CD14-positive monocyte (primary cell): Measurements from ENCODE around the gene AQP10. TPM values are rescaled to one million over a fixed set of nuclear protein-coding genes. Genes with fewer than 3 reads are reported as not detected.

ENCODE experiments used
- DNase-seq, 3 donors: peaks; one replicate each; pipeline ENCODE4 v3.0.0-alpha.2; 2011 to 2022
- H2AFZ ChIP-seq: 2 replicates; pipeline ENCODE4 v1.6.0; 2012; ENCODE audit warnings: mild to moderate bottlenecking, low read depth, low read length, inconsistent platforms; ENCODE audit not compliant: insufficient read depth, poor library complexity, severe bottlenecking
- H3K27ac ChIP-seq, 2 donors: 1 replicate in 1 of 2; 2 replicates in 1 of 2; pipeline ENCODE4 v1.5.1; 2012 to 2013; ENCODE audit warnings: low read length in 2 of 2, control low read depth in 1 of 2, inconsistent platforms in 1 of 2, low read depth in 1 of 2, mild to moderate bottlenecking in 1 of 2
- H3K27me3 ChIP-seq, 2 donors: one replicate each; pipeline versions ENCODE4 v1.6.0 to v1.6.1; 2011 to 2013; ENCODE audit warnings: low read length in 2 of 2; ENCODE audit not compliant: control insufficient read depth in 2 of 2, insufficient read depth in 2 of 2
- H3K36me3 ChIP-seq, 2 donors: replicated peaks in 1 of 2; 1 replicate in 1 of 2; 2 replicates in 1 of 2; pipeline versions ENCODE4 v1.5.1 to v1.6.1; 2012 to 2013; ENCODE audit warnings: low read length in 2 of 2, control low read depth in 1 of 2, inconsistent platforms in 1 of 2, mild to moderate bottlenecking in 1 of 2; ENCODE audit not compliant: insufficient read depth in 2 of 2, control insufficient read depth in 1 of 2
- H3K4me1 ChIP-seq, 2 donors: 1 replicate in 1 of 2; 2 replicates in 1 of 2; pipeline versions ENCODE4 v1.5.1 to v1.6.1; 2012 to 2013; ENCODE audit warnings: low read length in 2 of 2, control low read depth in 1 of 2, inconsistent platforms in 1 of 2, mild to moderate bottlenecking in 1 of 2, moderate library complexity in 1 of 2; ENCODE audit not compliant: insufficient read depth in 2 of 2, control insufficient read depth in 1 of 2
- H3K4me2 ChIP-seq: replicated peaks from 2 replicates; pipeline ENCODE3; 2012; ENCODE audit warnings: low read length, moderate library complexity, mild to moderate bottlenecking; ENCODE audit not compliant: poor library complexity, severe bottlenecking; ENCODE audit errors: extremely low read depth
- H3K4me3 ChIP-seq, 3 experiments: fragments of 200-600 bp in 1 of 3; sonication (generic) in 1 of 3; replicated peaks in 1 of 3; 1 replicate in 2 of 3; 2 replicates in 1 of 3; pipeline ENCODE4 v1.5.1; 2011 to 2013; ENCODE audit warnings: low read length in 3 of 3, mild to moderate bottlenecking in 3 of 3, control low read depth in 2 of 3, low read depth in 2 of 3, inconsistent platforms in 1 of 3, moderate library complexity in 1 of 3
- H3K79me2 ChIP-seq: 2 replicates; pipeline ENCODE4 v1.6.0; 2012; ENCODE audit warnings: mild to moderate bottlenecking, control low read depth, inconsistent platforms, low read length, moderate library complexity; ENCODE audit not compliant: insufficient read depth
- H3K9ac ChIP-seq: 2 replicates; pipeline ENCODE4 v1.6.0; 2017; ENCODE audit warnings: low read length, mild to moderate bottlenecking; ENCODE audit not compliant: insufficient read depth, poor library complexity, severe bottlenecking
- H3K9me3 ChIP-seq, 2 donors: replicated peaks in 1 of 2; 1 replicate in 1 of 2; 2 replicates in 1 of 2; pipeline versions ENCODE4 v1.5.1 to v1.6.1; 2012 to 2013; ENCODE audit warnings: low read length in 2 of 2, control low read depth in 1 of 2; ENCODE audit not compliant: control insufficient read depth in 1 of 2, insufficient read depth in 1 of 2
- H4K20me1 ChIP-seq: 2 replicates; pipeline ENCODE4 v1.6.0; 2012; ENCODE audit warnings: mild to moderate bottlenecking, low read length, control low read depth, moderate library complexity; ENCODE audit not compliant: insufficient read depth
- H3K27ac Mint-ChIP-seq, 7 donors: one replicate each; pipeline ENCODE4 v1.8.0; 2020; ENCODE audit warnings: mild to moderate bottlenecking in 7 of 7, mixed read lengths in 7 of 7, moderate library complexity in 6 of 7, inconsistent platforms in 2 of 7
- H3K27me3 Mint-ChIP-seq, 3 donors: one replicate each; pipeline ENCODE4 v1.8.0; 2021 to 2022; ENCODE audit warnings: low read depth in 3 of 3, mild to moderate bottlenecking in 3 of 3, mixed read lengths in 3 of 3, moderate library complexity in 3 of 3, inconsistent platforms in 1 of 3
- H3K36me3 Mint-ChIP-seq, 2 donors: one replicate each; pipeline ENCODE4 v1.8.0; 2020; ENCODE audit warnings: mixed read lengths in 2 of 2, inconsistent platforms in 1 of 2, mild to moderate bottlenecking in 1 of 2
- H3K4me1 Mint-ChIP-seq: one replicate; pipeline ENCODE4 v1.8.0; 2020; ENCODE audit warnings: mild to moderate bottlenecking, mixed read lengths
- H3K4me3 Mint-ChIP-seq, 2 donors: one replicate each; pipeline ENCODE4 v1.8.0; 2020; ENCODE audit warnings: mild to moderate bottlenecking in 2 of 2, mixed read lengths in 2 of 2, moderate library complexity in 1 of 2
- H3K9me3 Mint-ChIP-seq, 7 donors: one replicate each; pipeline ENCODE4 v1.8.0; 2020 to 2022; ENCODE audit warnings: mixed read lengths in 7 of 7, mild to moderate bottlenecking in 6 of 7, moderate library complexity in 6 of 7, inconsistent platforms in 2 of 7
- CTCF ChIP-seq: fragments of 200-600 bp; IDR thresholded peaks from one replicate; pipeline ENCODE4 v1.8.0; 2022; ENCODE audit warnings: antibody characterized with exemption, mild to moderate bottlenecking
- WGBS: methylation state at CpG from one replicate; pipeline ENCODE4 v1.1.5; 2013; ENCODE audit warnings: missing lambda C conversion rate; ENCODE audit not compliant: insufficient coverage; 5-methylcytosine and 5-hydroxymethylcytosine counted together
- intact Hi-C, 2 donors: fragments of 100-400 bp; cut with micrococcal nuclease; formaldehyde crosslinking; loops; one replicate each; pipeline versions ENCODE4 v1.15.0 to v1.15.1; 2023
- polyA plus RNA-seq, 3 donors: library from polyadenylated mRNA; depleted of rRNA in 1 of 3; unstranded in 2 of 3; stranded (reverse) in 1 of 3; fragments of 300-500 nt in 2 of 3; fragments of >200 nt in 1 of 3; fragmentation: Illumina TruSeq in 2 of 3; gene quantifications; 1 replicate in 2 of 3; 2 replicates in 1 of 3; pipeline ENCODE4 v1.2.3, GENCODE V29; 2012 to 2021

The AQP10 gene
- polyA plus RNA-seq, 3 donors: 0.09 TPM; not detected in 2

GRCh38 chr1:154353966-154354365 lies 33.1 kb downstream of the AQP10 start:
- Histone ChIP-seq H3K79me2 (no peaks in the 10 kb centered on the region), H3K27me3 (peaks cover 0 to 4% of the 10 kb centered on the region in 2 donors), H3K4me2 (no peak overlapping the region), H3K9me3 (no peaks in the 10 kb centered on the region), H3K9ac (no peak overlapping the region), H3K27ac (no peak overlapping the region), H4K20me1 (no peaks in the 10 kb centered on the region), H3K4me1 (peaks cover 42 to 44% of the 10 kb centered on the region in 2 donors), H2AFZ (no peak overlapping the region), H3K36me3 (no peaks in the 10 kb centered on the region), H3K4me3 (no peak overlapping the region)
- Mint-ChIP-seq H3K36me3 (peaks cover 0 to 6% of the 10 kb centered on the region in 2 donors), H3K4me3 (no peak overlapping the region), H3K27ac (peak overlapping the region in 5 of 7 donors; percentile 15 to 79 (median 51)), H3K27me3 (peaks cover 10 to 31% (median 22%) of the 10 kb centered on the region in 3 donors), H3K9me3 (peaks cover 0 to 2% (median 0%) of the 10 kb centered on the region in 7 donors), H3K4me1 (peaks cover 39% of the 10 kb centered on the region)
- TF ChIP-seq CTCF: no peak
- 97% methylated on average over 3 of the region's 5 CpGs for WGBS
- intact Hi-C loops: no loop called here
- DNase-seq: no peak

- no peak for DNase-seq
- Mint-ChIP-seq H3K36me3 (no peaks in the 10 kb centered on the region), H3K4me1 (peaks cover 19% of the 10 kb centered on the region), H3K27ac (no peak overlapping the region), H3K9me3 (peaks cover 0 to 12% (median 6%) of the 10 kb centered on the region in 7 donors), H3K4me3 (no peak overlapping the region), H3K27me3 (peaks cover 0 to 17% (median 3%) of the 10 kb centered on the region in 3 donors)
- H3K36me3 ChIP-seq: no peaks in the 10 kb centered on the region
- no peaks in the 10 kb centered on the region for H3K79me2 ChIP-seq
- H3K4me2 ChIP-seq: no peak overlapping the region
- H3K27me3 ChIP-seq: no peaks in the 10 kb centered on the region
- WGBS: 99% methylated on average over 8 of the region's 8 CpGs
- no peak overlapping the region for H3K27ac ChIP-seq
- intact Hi-C loops: no loop called here
- no peaks in the 10 kb centered on the region for H4K20me1 ChIP-seq
- peaks cover 22% of the 10 kb centered on the region in 2 donors for H3K4me1 ChIP-seq
- TF ChIP-seq CTCF: no peak
- no peak overlapping the region for H2AFZ ChIP-seq
- H3K9me3 ChIP-seq: peaks cover 0 to 5% of the 10 kb centered on the region in 2 donors
- no peak overlapping the region for H3K4me3 ChIP-seq
- H3K9ac ChIP-seq: no peak overlapping the region
These were observed 37.6 kb downstream of the AQP10 start for GRCh38 chr1:154358519-154358918.
